Measurements from ENCODE around the gene KCNK15.

The KCNK15 gene

GRCh38 chr20:44715499-44716308 is 30.0 kb upstream of the KCNK15 start:
- no peak for DNase-seq (ENCODE audit: low read depth, low spot score)

GRCh38 chr20:44716309-44717106 is 29.2 kb upstream of the KCNK15 start:
- no peak for DNase-seq (ENCODE audit: low read depth, low spot score)

- DNase-seq (ENCODE audit: low read depth, low spot score) = no peak
Observed at GRCh38 chr20:44717986-44718385, 27.7 kb upstream of the KCNK15 start.

- no peak for DNase-seq (ENCODE audit: low read depth, low spot score)
Observed at GRCh38 chr20:44719841-44720240, 25.8 kb upstream of the KCNK15 start.

- no peak for DNase-seq (ENCODE audit: low read depth, low spot score)
Observed at GRCh38 chr20:44720621-44720996, 25.1 kb upstream of the KCNK15 start.

- DNase-seq (ENCODE audit: low read depth, low spot score) = no peak
Observed at GRCh38 chr20:44720997-44721784, 24.5 kb upstream of the KCNK15 start.

- no peak for DNase-seq (ENCODE audit: low read depth, low spot score)
Observed at GRCh38 chr20:44721785-44722054, 23.9 kb upstream of the KCNK15 start.

- DNase-seq (ENCODE audit: low read depth, low spot score) = no peak
Observed at GRCh38 chr20:44722990-44723389, 22.7 kb upstream of the KCNK15 start.

- DNase-seq (ENCODE audit: low read depth, low spot score) = no peak
Observed at GRCh38 chr20:44723391-44723790, 22.3 kb upstream of the KCNK15 start.

GRCh38 chr20:44723798-44724362 is 21.8 kb upstream of the KCNK15 start:
- DNase-seq (ENCODE audit: low read depth, low spot score) = no peak

- DNase-seq (ENCODE audit: low read depth, low spot score) = no peak
Observed at GRCh38 chr20:44724423-44725091, 21.1 kb upstream of the KCNK15 start.

- DNase-seq (ENCODE audit: low read depth, low spot score) = no peak
Observed at GRCh38 chr20:44725837-44726236, 19.8 kb upstream of the KCNK15 start.

GRCh38 chr20:44727039-44727438 is 18.6 kb upstream of the KCNK15 start:
- no peak for DNase-seq (ENCODE audit: low read depth, low spot score)

GRCh38 chr20:44727651-44728050 is 18.0 kb upstream of the KCNK15 start:
- no peak for DNase-seq (ENCODE audit: low read depth, low spot score)

- no peak for DNase-seq (ENCODE audit: low read depth, low spot score)
Observed at GRCh38 chr20:44728801-44729443, 16.7 kb upstream of the KCNK15 start.

GRCh38 chr20:44730441-44730840 is 15.2 kb upstream of the KCNK15 start:
- no peak for DNase-seq (ENCODE audit: low read depth, low spot score)

- DNase-seq (ENCODE audit: low read depth, low spot score) = no peak
Observed at GRCh38 chr20:44731657-44732056, 14.0 kb upstream of the KCNK15 start.

GRCh38 chr20:44732327-44732726 is 13.3 kb upstream of the KCNK15 start:
- DNase-seq (ENCODE audit: low read depth, low spot score) = no peak

- peak; percentile 19 for DNase-seq (ENCODE audit: low read depth, low spot score)
Observed at GRCh38 chr20:44733341-44734069, 12.2 kb upstream of the KCNK15 start.

- DNase-seq (ENCODE audit: low read depth, low spot score) = no peak
Observed at GRCh38 chr20:44734938-44735337, 10.7 kb upstream of the KCNK15 start.
